HL-60 (cell line): ENCODE measurements around the gene TPX2.

Source experiments
- DNase-seq, 2 experiments: peaks; one replicate each; pipeline ENCODE4 v3.0.0-alpha.2; 2010 to 2020; ENCODE audit warnings: low read depth in 1 of 2, low spot score in 1 of 2
- H3K27ac ChIP-seq: fragments of 250-450 bp; sonication (Bioruptor Pico); replicated peaks from 2 replicates; pipeline ENCODE4 v1.5.1; 2020; ENCODE audit warnings: mild to moderate bottlenecking, moderate library complexity
- H3K27me3 ChIP-seq: fragments of 250-450 bp; sonication (Bioruptor Pico); 2 replicates; pipeline ENCODE4 v1.5.1; 2021; ENCODE audit warnings: mild to moderate bottlenecking, moderate library complexity; ENCODE audit not compliant: insufficient read depth, poor library complexity, severe bottlenecking
- H3K4me3 ChIP-seq: replicated peaks from 2 replicates; pipeline ENCODE4 v1.5.1; 2011; ENCODE audit warnings: mild to moderate bottlenecking, control low read depth, low read length; ENCODE audit not compliant: insufficient read depth
- GABPA ChIP-seq: IDR thresholded peaks from 2 replicates; pipeline ENCODE4 v1.6.1; 2012; ENCODE audit warnings: low read depth
- POLR2AphosphoS5 ChIP-seq: IDR thresholded peaks from 2 replicates; pipeline ENCODE4 v1.6.1; 2012; ENCODE audit warnings: low read depth
- SPI1 ChIP-seq: IDR thresholded peaks from 2 replicates; pipeline ENCODE4 v1.6.1; 2012; ENCODE audit warnings: low read depth, mild to moderate bottlenecking, borderline replicate concordance
- TF ChIP-seq, protein P1 (sequence below): IDR thresholded peaks from one replicate; pipeline ENCODE4 v1.5.1; 2011; ENCODE audit warnings: low read length, control low read depth, inconsistent platforms; ENCODE audit not compliant: insufficient read depth
- TF ChIP-seq, protein P2 (sequence below): IDR thresholded peaks from 2 replicates; pipeline ENCODE4 v1.6.1; 2012; ENCODE audit warnings: low read depth; ENCODE audit not compliant: insufficient replicate concordance

Gene TPX2

GRCh38 chr20:31699801-31700728, 39.0 kb upstream of the TPX2 start:
- Histone ChIP-seq H3K27me3 (no peaks in the 10 kb centered on the region), H3K27ac (no peak overlapping the region), H3K4me3 (no peak overlapping the region)
- TF ChIP-seq GABPA = no peak
- TF ChIP-seq, protein P1, sequence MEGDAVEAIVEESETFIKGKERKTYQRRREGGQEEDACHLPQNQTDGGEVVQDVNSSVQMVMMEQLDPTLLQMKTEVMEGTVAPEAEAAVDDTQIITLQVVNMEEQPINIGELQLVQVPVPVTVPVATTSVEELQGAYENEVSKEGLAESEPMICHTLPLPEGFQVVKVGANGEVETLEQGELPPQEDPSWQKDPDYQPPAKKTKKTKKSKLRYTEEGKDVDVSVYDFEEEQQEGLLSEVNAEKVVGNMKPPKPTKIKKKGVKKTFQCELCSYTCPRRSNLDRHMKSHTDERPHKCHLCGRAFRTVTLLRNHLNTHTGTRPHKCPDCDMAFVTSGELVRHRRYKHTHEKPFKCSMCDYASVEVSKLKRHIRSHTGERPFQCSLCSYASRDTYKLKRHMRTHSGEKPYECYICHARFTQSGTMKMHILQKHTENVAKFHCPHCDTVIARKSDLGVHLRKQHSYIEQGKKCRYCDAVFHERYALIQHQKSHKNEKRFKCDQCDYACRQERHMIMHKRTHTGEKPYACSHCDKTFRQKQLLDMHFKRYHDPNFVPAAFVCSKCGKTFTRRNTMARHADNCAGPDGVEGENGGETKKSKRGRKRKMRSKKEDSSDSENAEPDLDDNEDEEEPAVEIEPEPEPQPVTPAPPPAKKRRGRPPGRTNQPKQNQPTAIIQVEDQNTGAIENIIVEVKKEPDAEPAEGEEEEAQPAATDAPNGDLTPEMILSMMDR = no peak
- no peak for TF ChIP-seq POLR2AphosphoS5
- no peak for TF ChIP-seq SPI1
- TF ChIP-seq, protein P2, sequence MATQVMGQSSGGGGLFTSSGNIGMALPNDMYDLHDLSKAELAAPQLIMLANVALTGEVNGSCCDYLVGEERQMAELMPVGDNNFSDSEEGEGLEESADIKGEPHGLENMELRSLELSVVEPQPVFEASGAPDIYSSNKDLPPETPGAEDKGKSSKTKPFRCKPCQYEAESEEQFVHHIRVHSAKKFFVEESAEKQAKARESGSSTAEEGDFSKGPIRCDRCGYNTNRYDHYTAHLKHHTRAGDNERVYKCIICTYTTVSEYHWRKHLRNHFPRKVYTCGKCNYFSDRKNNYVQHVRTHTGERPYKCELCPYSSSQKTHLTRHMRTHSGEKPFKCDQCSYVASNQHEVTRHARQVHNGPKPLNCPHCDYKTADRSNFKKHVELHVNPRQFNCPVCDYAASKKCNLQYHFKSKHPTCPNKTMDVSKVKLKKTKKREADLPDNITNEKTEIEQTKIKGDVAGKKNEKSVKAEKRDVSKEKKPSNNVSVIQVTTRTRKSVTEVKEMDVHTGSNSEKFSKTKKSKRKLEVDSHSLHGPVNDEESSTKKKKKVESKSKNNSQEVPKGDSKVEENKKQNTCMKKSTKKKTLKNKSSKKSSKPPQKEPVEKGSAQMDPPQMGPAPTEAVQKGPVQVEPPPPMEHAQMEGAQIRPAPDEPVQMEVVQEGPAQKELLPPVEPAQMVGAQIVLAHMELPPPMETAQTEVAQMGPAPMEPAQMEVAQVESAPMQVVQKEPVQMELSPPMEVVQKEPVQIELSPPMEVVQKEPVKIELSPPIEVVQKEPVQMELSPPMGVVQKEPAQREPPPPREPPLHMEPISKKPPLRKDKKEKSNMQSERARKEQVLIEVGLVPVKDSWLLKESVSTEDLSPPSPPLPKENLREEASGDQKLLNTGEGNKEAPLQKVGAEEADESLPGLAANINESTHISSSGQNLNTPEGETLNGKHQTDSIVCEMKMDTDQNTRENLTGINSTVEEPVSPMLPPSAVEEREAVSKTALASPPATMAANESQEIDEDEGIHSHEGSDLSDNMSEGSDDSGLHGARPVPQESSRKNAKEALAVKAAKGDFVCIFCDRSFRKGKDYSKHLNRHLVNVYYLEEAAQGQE = no peak
- DNase-seq = no peak

GRCh38 chr20:31700747-31701146, 38.3 kb upstream of the TPX2 start:
- no peaks in the 10 kb centered on the region for H3K27me3 ChIP-seq
- TF ChIP-seq, protein P1 = no peak
- TF ChIP-seq POLR2AphosphoS5 (no peak), GABPA (no peak), SPI1 (no peak)
- TF ChIP-seq, protein P2 = no peak
- no peak overlapping the region for H3K27ac ChIP-seq
- DNase-seq = no peak
- no peak overlapping the region for H3K4me3 ChIP-seq

- H3K27ac ChIP-seq = no peak overlapping the region
These were observed 37.5 kb upstream of the TPX2 start for GRCh38 chr20:31701591-31701990.

More at GRCh38 chr20:31701591-31701990, 37.5 kb upstream of the TPX2 start:
- Histone ChIP-seq H3K27me3 (no peaks in the 10 kb centered on the region), H3K4me3 (no peak overlapping the region)
- no peak for DNase-seq
- TF ChIP-seq GABPA (no peak), SPI1 (no peak), POLR2AphosphoS5 (no peak)
- TF ChIP-seq, protein P2 = no peak
- TF ChIP-seq, protein P1 = no peak
